ENCODE measurements around the gene UXS1.

DNA sequence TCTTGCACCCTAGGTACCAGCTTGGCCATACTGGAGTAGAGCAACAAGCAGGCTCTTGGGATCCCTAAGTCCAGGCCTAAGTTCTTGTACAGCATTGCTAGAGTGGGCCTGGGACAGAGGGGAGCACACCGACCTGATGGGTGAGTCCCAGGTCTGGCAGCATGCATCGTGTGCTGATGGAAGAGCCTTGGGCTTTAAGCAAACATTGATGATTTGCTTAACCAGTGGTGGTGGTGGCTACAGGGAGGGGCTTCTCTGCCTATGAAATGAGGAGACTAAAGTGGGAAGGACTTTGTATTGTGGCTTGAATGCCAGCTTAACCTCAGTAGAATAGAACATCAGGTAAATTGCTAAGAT, 39.2 kb upstream of the UXS1 start:
- TF ChIP-seq, protein P1, sequence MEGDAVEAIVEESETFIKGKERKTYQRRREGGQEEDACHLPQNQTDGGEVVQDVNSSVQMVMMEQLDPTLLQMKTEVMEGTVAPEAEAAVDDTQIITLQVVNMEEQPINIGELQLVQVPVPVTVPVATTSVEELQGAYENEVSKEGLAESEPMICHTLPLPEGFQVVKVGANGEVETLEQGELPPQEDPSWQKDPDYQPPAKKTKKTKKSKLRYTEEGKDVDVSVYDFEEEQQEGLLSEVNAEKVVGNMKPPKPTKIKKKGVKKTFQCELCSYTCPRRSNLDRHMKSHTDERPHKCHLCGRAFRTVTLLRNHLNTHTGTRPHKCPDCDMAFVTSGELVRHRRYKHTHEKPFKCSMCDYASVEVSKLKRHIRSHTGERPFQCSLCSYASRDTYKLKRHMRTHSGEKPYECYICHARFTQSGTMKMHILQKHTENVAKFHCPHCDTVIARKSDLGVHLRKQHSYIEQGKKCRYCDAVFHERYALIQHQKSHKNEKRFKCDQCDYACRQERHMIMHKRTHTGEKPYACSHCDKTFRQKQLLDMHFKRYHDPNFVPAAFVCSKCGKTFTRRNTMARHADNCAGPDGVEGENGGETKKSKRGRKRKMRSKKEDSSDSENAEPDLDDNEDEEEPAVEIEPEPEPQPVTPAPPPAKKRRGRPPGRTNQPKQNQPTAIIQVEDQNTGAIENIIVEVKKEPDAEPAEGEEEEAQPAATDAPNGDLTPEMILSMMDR (IDR thresholded peaks at IDR 0.05; ENCODE audit: low read depth, low read length): no peak
- TF ChIP-seq EZH2phosphoT487 (IDR thresholded peaks at IDR 0.05; ENCODE audit: low read depth): no peak
